ENCODE results near the gene PREX1.

DNA sequence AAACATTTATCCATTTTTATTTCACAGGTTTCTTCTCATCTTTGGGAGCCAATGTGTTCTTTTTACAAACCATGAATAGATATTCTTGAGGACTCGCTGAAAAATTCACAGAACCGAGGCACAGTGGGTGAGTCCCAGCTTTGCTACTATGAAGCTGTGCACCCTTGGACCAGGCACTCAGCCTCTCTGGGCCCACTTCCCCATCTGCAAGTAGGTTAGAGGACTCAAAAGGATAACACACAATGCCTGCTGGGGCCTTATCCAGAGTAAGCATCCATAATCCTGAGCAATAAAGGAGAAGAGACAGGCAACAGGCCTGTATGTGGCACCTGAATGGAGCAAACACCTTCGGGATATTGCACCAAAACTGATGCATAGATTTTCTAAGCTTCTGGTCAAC, 153.3 kb downstream of the PREX1 start:
- TF ChIP-seq, protein P1, sequence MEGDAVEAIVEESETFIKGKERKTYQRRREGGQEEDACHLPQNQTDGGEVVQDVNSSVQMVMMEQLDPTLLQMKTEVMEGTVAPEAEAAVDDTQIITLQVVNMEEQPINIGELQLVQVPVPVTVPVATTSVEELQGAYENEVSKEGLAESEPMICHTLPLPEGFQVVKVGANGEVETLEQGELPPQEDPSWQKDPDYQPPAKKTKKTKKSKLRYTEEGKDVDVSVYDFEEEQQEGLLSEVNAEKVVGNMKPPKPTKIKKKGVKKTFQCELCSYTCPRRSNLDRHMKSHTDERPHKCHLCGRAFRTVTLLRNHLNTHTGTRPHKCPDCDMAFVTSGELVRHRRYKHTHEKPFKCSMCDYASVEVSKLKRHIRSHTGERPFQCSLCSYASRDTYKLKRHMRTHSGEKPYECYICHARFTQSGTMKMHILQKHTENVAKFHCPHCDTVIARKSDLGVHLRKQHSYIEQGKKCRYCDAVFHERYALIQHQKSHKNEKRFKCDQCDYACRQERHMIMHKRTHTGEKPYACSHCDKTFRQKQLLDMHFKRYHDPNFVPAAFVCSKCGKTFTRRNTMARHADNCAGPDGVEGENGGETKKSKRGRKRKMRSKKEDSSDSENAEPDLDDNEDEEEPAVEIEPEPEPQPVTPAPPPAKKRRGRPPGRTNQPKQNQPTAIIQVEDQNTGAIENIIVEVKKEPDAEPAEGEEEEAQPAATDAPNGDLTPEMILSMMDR (IDR thresholded peaks at IDR 0.05) = no peak
- TF ChIP-seq POLR2AphosphoS5 (IDR thresholded peaks at IDR 0.05; ENCODE audit: insufficient read depth in 1 of 2, low read depth in 1 of 2) = no peak

Data from vagina (tissue), 2 donors.